GM18873 (cell line): ENCODE data around the gene ADAMTS16.
"Not testable (repeated sequence)": the region's sequence is repeated elsewhere in the genome, so short reads cannot be mapped to it uniquely, and the experiment has no call there.

Source experiments
- ATAC-seq: cut with Tn5 transposase; IDR thresholded peaks from one replicate; pipeline ENCODE4 v1.9.1; 2021; ENCODE audit warnings: mild to moderate bottlenecking, moderate library complexity, moderate number of reproducible peaks; ENCODE audit not compliant: unreplicated experiment, low FRiP score

ADAMTS16 gene

GRCh38 chr5:5139777-5140478 lies at the start of gene ADAMTS16:
TSS of gene ADAMTS16 (plus strand) at chr5:5140330. CDS start at chr5:5140468, 138 bp downstream.
- no peak for ATAC-seq

- no peak for ATAC-seq
Measured at GRCh38 chr5:5092149-5092548, 48.0 kb upstream of the ADAMTS16 start.

GRCh38 chr5:5100635-5101034 lies 39.5 kb upstream of the ADAMTS16 start:
- no peak for ATAC-seq

GRCh38 chr5:5101676-5102075 lies 38.5 kb upstream of the ADAMTS16 start:
- ATAC-seq: no peak

GRCh38 chr5:5103245-5103644 lies 36.9 kb upstream of the ADAMTS16 start:
- ATAC-seq: no peak

GRCh38 chr5:5104550-5104949 lies 35.6 kb upstream of the ADAMTS16 start:
- no peak for ATAC-seq

- ATAC-seq: no peak
Measured at GRCh38 chr5:5105531-5105930, 34.6 kb upstream of the ADAMTS16 start.

GRCh38 chr5:5116956-5117355 lies 23.2 kb upstream of the ADAMTS16 start:
- ATAC-seq: no peak

GRCh38 chr5:5122776-5123175 lies 17.4 kb upstream of the ADAMTS16 start:
- ATAC-seq: no peak

- ATAC-seq: no peak
Measured at GRCh38 chr5:5124231-5124630, 15.9 kb upstream of the ADAMTS16 start.

GRCh38 chr5:5126444-5126843 lies 13.7 kb upstream of the ADAMTS16 start:
- no peak for ATAC-seq

GRCh38 chr5:5128766-5129165 lies 11.4 kb upstream of the ADAMTS16 start:
- no peak for ATAC-seq

- no peak for ATAC-seq
Measured at GRCh38 chr5:5132234-5132633, 7.9 kb upstream of the ADAMTS16 start.

GRCh38 chr5:5132693-5133295 lies 7.3 kb upstream of the ADAMTS16 start:
- no peak for ATAC-seq

GRCh38 chr5:5134107-5134506 lies 6.0 kb upstream of the ADAMTS16 start:
- no peak for ATAC-seq

- ATAC-seq: no peak
Measured at GRCh38 chr5:5135957-5136676, 4.0 kb upstream of the ADAMTS16 start.

- not testable (repeated sequence) for ATAC-seq
Measured at GRCh38 chr5:5137851-5138250, 2.3 kb upstream of the ADAMTS16 start.

- no peak for ATAC-seq
Measured at GRCh38 chr5:5139336-5139776, 774 bp upstream of the ADAMTS16 start.

GRCh38 chr5:5140479-5141338 lies 579 bp downstream of the ADAMTS16 start:
- ATAC-seq: no peak

GRCh38 chr5:5141339-5141599 lies 1.1 kb downstream of the ADAMTS16 start:
- ATAC-seq: no peak
